Anterior cingulate cortex (tissue), 58 donors: ENCODE measurements around the gene ZBTB45.
A peak's percentile ranks its signal among the peaks of the same experiment; 100 is the strongest.
"Not testable (repeated sequence)": the region's sequence is repeated elsewhere in the genome, so short reads cannot be mapped to it uniquely, and the experiment has no call there.

ENCODE experiments used
- DNase-seq, 58 donors: peaks; one replicate each; lab custom pipeline; 2025; lab: John Stamatoyannopoulos, UW

The ZBTB45 gene

GRCh38 chr19:58542641-58543372 is 23.2 kb upstream of the ZBTB45 start:
- DNase-seq = not testable (repeated sequence)

- DNase-seq = not testable (repeated sequence)
These were observed 19.6 kb upstream of the ZBTB45 start for GRCh38 chr19:58539169-58539559.

GRCh38 chr19:58538257-58539168 is 18.9 kb upstream of the ZBTB45 start:
- DNase-seq = peak in 1 of 58 donors; percentile 18

DNA sequence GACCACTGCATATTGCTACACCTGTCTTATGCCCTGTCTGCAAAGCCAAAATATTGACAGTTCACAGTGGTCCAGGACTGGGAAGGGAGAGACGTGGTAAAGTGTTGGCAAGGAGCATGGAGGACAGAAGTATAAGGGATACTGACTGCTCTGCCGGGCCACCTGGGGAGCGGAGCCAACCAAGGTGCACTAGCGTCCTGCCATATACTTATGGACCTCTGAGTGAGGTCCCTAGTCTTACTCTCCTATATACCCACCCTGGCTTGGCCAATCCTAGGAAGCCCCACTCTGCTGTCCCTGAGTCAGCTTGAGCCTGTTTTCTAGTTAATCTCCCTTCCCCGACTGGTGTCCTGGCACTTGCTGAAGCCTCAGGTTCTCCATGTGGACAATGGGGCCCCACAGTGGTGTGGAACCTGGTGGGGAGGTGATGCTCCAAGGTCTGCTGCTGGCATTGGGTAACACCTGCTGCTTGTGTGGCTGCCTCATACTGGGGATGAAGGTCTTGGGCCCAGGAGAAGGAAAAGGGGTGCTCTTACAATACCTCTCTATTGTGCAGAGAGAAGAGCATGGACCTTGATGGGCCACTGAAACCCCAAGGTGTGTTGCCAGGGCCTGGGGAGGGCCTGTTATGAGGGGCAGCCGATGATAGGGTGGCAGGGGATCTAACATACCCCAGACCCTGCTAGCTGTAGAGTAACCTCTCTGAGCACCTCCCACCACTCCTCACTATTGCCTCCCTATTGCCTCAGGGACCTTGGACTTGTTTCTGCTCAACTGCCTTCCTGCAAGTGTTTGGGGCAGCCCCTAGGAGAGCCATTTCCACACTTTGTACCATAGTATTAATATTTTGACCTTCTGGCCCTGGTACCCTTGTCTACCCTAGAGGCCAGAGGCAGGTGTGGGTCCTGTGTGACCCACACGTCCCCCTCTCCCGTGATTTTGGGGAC is 17.5 kb upstream of the ZBTB45 start:
- no peak for DNase-seq

GRCh38 chr19:58535857-58536256 is 16.2 kb upstream of the ZBTB45 start:
- no peak for DNase-seq

DNA sequence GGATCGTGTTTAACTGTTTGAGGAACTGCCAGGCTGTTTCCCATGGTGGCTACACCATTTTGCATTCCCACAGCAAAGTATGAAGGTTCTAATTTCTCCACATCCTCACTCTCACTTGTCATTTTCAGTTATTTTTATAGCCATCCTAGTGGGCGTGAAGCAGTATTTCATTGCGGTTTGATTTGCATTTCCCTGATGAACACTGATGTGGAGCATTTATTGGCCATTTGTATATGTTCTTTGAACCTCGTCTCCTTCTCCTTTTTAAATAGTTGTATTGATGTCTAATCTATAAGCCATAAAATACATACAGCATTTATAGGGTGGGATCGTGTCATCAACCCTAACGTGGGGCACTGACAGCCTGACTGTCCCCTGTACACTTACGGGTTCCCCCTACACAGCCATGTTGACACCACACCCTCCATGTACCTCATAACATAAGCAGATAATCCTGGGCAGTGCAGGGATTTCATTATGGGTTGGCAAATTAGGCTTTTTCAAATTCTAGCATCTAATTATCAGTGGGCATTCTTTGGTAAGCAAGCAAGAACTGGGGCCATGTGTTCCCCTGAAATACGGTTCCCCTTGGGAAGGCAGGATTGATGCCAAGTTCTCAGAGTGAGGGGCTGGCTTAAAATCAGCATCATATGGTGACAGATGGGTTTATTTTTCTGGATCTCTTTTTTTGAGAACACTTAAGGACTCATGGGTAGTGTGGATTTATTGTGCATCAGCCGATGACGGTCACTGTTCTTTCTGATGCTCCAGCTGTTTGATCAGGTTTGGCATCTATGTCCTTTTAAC is 11.6 kb upstream of the ZBTB45 start:
- DNase-seq = no peak

DNA sequence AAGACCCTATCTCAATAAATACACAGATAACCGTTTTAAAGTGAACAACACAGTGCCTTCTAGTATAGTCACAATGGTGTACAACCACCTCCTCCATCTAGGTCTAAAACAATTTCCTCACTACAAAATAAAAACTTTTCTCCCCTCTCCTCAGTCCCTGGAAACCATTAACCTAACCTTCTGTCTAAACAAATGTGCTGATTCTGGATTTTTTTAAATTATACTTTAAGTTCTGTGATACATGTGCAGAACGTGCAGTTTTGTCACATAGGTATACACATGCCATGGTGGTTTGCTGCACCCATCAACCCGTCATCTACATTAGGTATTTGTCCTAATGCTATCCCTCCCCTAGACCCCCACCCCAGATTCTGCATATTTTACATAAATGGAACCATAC is 9.8 kb upstream of the ZBTB45 start:
- no peak for DNase-seq

DNA sequence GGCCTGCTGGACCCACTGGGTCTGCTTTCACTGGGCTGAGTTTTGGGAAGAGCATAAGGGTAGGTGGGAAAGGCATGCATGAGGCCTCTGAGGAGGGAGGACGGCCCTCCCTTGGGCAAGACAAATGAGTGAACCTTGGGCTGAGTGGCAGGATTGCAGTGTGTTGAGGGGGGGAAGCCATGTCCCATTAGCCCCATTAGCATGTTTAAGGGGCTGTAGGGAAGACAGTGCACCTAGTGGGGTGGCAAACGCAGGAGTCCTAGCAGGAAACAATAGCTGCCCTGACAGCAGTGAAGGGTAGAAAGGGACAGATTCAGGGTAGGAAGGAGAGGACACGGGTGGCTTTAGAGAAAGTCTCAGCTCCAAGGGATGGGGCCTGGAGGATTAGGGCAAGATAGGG is 3.1 kb upstream of the ZBTB45 start:
- no peak for DNase-seq

- DNase-seq = no peak
These were observed 2.0 kb upstream of the ZBTB45 start for GRCh38 chr19:58521651-58522050.

- no peak for DNase-seq
These were observed 618 bp upstream of the ZBTB45 start for GRCh38 chr19:58520257-58520599.

DNA sequence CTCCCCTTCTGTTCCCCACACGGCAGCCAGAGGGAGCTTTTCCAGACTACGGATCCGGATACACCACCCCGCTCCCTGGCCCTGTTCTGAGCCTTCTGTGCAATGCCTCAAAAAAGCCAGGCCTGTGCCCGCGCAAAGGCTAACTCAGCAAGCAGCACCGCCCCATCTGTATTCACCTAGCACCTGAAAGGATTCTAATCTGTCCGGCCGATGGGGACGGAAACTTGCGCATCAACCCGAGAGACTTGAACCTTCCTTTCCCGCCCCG is 589 bp downstream of the ZBTB45 start:
- peak in 44 of 58 donors; percentile 10 to 68 (median 48) for DNase-seq

DNA sequence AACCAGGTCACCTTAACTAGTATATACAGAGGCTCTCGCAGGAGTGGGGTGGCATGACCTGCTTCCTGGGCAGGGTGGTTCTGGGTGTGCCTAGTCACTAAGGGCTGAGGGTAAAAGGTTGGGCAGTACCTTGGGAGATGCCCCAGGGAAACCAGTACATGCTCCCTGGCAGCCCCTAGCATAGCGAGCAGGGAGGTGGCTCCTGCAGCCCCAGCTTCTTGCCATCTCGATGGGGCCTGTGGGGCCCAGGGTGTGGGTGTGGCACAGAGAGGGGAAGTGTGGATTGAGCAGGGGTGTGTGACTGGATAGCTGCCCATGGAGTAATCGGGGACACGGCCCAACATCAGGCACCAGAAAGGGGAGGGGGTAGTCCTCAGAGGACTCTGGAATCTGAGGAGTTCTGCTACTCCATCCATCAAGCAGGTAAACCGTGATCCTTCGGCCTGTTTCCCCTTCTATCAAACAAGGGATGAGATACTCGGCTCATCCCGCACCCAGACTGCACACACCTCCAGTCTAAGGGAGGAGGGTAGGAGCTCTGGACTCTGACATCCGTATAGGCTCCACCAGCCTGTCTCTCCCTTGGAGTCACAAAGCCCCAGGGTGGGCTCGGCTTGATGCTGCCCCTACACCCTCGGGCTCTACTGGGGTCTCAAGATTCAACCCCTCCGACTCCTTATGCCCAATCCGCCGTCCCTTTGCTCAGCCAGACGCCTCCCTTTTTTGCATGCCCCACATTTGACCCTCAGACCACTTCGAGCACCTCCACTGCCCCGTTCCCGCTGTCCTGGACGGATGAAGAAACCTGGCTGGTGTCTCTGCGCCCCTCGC is 1.1 kb downstream of the ZBTB45 start:
- no peak for DNase-seq

DNA sequence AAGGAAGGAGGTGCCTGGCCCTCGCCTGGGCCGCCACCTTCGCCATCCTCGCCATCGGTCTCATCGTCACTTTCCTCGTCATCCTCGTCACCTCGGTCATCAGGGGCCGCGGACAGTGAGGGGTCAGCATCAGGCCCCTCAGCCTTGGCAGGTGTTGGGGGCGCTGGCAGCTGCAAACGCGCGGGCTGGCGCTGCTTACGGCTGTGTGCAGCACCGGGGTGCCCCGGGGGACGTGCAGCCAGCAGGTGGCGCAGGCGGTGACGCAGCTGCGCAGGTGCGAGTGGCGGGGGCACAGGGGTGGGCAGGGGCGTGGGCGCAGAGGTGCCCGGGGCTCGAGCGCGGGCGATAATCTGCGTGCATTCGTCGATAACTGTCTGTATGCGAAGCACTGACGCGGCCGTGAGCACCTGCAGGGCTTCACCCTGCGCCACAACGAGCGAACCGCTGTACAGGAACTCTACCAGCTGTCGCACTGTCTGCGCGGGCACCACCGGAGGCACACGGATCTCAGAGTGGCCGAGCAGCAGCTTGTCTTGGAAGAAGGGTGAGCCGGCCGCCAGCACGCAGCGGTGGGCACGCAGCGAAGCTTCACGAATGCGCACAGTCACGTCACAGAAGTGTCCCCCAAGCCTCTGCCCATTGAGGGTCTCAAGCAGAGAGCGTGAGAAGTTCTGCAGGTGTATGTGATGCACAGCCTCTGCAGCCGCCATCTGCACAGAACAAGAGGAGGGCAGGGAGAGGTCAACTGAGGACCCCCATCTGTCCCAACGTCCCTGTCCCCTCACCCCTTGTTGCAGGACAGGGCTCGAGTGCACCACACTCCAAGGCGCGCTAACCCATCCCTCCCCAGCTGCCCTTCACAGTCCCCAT is 2.4 kb downstream of the ZBTB45 start:
- DNase-seq = no peak

GRCh38 chr19:58516246-58516836 is 3.3 kb downstream of the ZBTB45 start:
- no peak for DNase-seq

- DNase-seq = no peak
These were observed 4.4 kb downstream of the ZBTB45 start for GRCh38 chr19:58515259-58515658.

- DNase-seq = no peak
These were observed 5.0 kb downstream of the ZBTB45 start for GRCh38 chr19:58514564-58515022.

DNA sequence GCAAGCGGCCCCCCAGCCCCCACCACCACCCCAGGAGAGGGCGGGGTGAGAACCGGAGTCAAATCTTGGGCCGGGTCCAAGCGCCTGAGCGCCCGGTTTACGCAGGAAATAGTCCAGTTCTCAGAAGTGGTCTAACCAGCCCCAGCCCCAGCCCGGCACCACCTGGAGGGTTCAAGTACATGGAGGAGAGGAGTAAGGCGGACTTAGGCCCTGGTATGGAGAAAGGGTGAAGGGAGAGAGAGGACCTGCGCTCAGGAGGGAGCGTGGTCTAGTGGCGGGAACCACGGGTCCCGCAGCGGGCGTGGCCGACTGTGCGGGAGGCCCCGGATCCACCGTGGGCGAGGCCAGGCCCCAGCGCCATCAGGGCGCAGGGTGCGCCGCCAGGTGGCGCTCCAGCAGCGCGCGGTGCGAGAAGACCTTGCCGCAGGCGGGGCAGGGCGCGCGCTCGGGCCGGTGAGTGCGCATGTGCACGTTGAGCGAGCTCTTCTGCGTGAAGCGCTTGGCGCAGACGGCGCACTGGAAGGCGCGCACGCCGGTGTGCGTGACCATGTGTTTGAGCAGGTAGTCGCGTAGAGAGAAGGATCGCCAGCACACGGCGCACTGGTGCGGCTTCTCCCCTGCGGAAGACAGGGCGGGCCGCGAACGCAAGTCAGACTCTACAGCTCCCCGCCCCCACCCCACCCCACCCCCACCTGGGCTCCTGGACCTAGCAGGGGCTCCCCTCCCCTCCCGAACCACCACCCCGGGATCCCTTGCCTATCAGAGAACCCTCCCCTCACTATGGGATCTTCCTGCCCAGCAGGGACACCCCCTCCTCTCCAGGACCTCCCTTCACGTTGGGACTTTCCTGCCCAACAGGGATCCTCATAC is 5.7 kb downstream of the ZBTB45 start:
- peak in 56 of 58 donors; percentile 25 to 91 (median 74) for DNase-seq
